PC-3 (cell line): ENCODE results near the gene OXNAD1. TPM values are rescaled to one million over a fixed set of nuclear protein-coding genes. Genes with fewer than 3 reads are reported as not detected.

Experiments
- ATAC-seq: fragments of 200-7000 bp; cut with Tn5 transposase; 2 replicates; pipeline ENCODE4 v1.9.1; 2020; ENCODE audit warnings: mild to moderate bottlenecking, moderate library complexity
- BruUV-seq: library from RNA; stranded (reverse); fragments of 400-500 nt; replicated peaks from 2 replicates; lab custom pipeline; 2021; lab: Mats Ljungman, UMichigan
- CTCF ChIA-PET: fragments of 300-600 bp; sonication (Branson Sonifier 250); formaldehyde crosslinking; loops from one replicate; lab custom pipeline; 2022; ENCODE audit warnings: antibody characterized with exemption; lab: Charles Lee
- POLR2A ChIA-PET: fragments of 300-600 bp; sonication (Branson Sonifier 250); formaldehyde crosslinking; loops from one replicate; lab custom pipeline; 2022; ENCODE audit warnings: antibody characterized with exemption; ENCODE audit not compliant: unreplicated experiment; lab: Charles Lee
- DNase-seq: peaks from one replicate; pipeline ENCODE4 v3.0.0-alpha.2; 2015
- H2AFZ ChIP-seq: fragments of 300-600 bp; sonication (generic); 2 replicates; pipeline ENCODE4 v1.6.0; 2016; ENCODE audit warnings: antibody characterized with exemption, low read length
- H3F3A ChIP-seq: fragments of 300-600 bp; sonication (generic); one replicate; pipeline ENCODE4 v1.6.0; 2017; ENCODE audit warnings: antibody characterized with exemption, low read length, control low read depth, mild to moderate bottlenecking; ENCODE audit not compliant: unreplicated experiment
- H3K27ac ChIP-seq: fragments of 300-600 bp; sonication (generic); 2 replicates; pipeline ENCODE4 v1.5.1; 2016; ENCODE audit warnings: mild to moderate bottlenecking, low read length
- H3K27me3 ChIP-seq: fragments of 300-600 bp; sonication (generic); 2 replicates; pipeline ENCODE4 v1.6.1; 2016; ENCODE audit warnings: low read length, mixed read lengths
- H3K36me3 ChIP-seq: fragments of 300-600 bp; sonication (generic); 2 replicates; pipeline ENCODE4 v1.6.1; 2016; ENCODE audit warnings: low read depth, mixed run types, low read length, mixed read lengths
- H3K4me1 ChIP-seq: fragments of 300-600 bp; sonication (generic); 2 replicates; pipeline ENCODE4 v1.5.1; 2016; ENCODE audit warnings: low read length; ENCODE audit not compliant: insufficient read depth
- H3K4me2 ChIP-seq: fragments of 300-600 bp; sonication (generic); 2 replicates; pipeline ENCODE4 v1.6.0; 2016; ENCODE audit warnings: low read length
- H3K4me3 ChIP-seq: fragments of 300-600 bp; sonication (generic); 2 replicates; pipeline ENCODE4 v1.5.1; 2016; ENCODE audit warnings: mild to moderate bottlenecking, low read length, mixed read lengths
- H3K79me2 ChIP-seq: fragments of 300-600 bp; sonication (generic); 2 replicates; pipeline ENCODE4 v1.6.1; 2017; ENCODE audit warnings: low read length, mixed read lengths
- H3K9ac ChIP-seq: fragments of 300-600 bp; sonication (generic); 2 replicates; pipeline ENCODE4 v1.6.0; 2016; ENCODE audit warnings: mild to moderate bottlenecking, low read length
- H3K9me2 ChIP-seq: fragments of 300-600 bp; sonication (generic); replicated peaks from 2 replicates; pipeline ENCODE4 v1.6.1; 2016; ENCODE audit warnings: mixed run types, low read length, mixed read lengths
- H3K9me3 ChIP-seq: fragments of 300-600 bp; sonication (generic); 2 replicates; pipeline ENCODE4 v1.6.1; 2016; ENCODE audit warnings: low read length, mixed read lengths
- H4K20me1 ChIP-seq: fragments of 300-600 bp; sonication (generic); 2 replicates; pipeline ENCODE4 v1.6.1; 2016; ENCODE audit warnings: low read length, mixed read lengths
- EZH2 ChIP-seq: fragments of 300-600 bp; sonication (generic); IDR thresholded peaks from one replicate; pipeline ENCODE4 v1.6.1; 2017; ENCODE audit warnings: antibody characterized with exemption, mild to moderate bottlenecking, low read length; ENCODE audit not compliant: unreplicated experiment
- EZH2phosphoT487 ChIP-seq: fragments of 300-600 bp; sonication (generic); IDR thresholded peaks from 2 replicates; pipeline ENCODE4 v1.6.1; 2018; ENCODE audit warnings: mild to moderate bottlenecking, antibody characterized with exemption, low read length, borderline replicate concordance
- intact Hi-C: fragments of 100-400 bp; cut with micrococcal nuclease; formaldehyde crosslinking; loops from 2 replicates; pipeline ENCODE4 v1.9.0; 2023
- total RNA-seq: library from RNA; depleted of rRNA; stranded (reverse); fragments of >200 nt; gene quantifications from 2 replicates; pipeline ENCODE4 v1.2.3, GENCODE V29; 2014
- TF ChIP-seq, protein P1 (sequence below): fragments of 300-600 bp; sonication (generic); conservative IDR thresholded peaks from 2 replicates; pipeline ENCODE4 v1.5.1; 2017; ENCODE audit warnings: antibody characterized with exemption, low read depth, mild to moderate bottlenecking, low read length

Gene OXNAD1
- total RNA-seq, 1 experiment from 2014 or later: 20.5 TPM

DNA sequence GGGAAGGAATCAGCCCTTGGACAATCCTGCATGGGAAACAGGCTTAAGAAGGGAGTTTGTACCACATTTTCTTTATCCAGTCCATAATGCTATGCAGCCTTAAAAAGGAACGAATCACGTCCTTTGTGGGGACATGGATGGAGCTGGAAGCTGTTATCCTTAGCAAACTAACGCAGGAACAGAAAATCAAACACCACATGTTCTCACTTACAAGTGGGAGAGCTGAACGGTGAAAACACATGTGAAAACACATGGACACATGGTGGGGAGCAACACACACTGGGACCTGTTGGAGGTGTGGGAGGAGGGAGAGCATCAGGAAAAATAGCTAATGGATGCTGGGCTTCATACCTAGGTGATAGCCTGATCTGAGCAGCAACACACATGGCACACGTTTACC is 70.3 kb downstream of the OXNAD1 start:
- Histone ChIP-seq H3K4me1 (no peaks in the 10 kb centered on the region), H4K20me1 (no peaks in the 10 kb centered on the region), H3K4me2 (no peak overlapping the region), H2AFZ (no peak overlapping the region), H3K27ac (no peak overlapping the region), H3K4me3 (no peak overlapping the region), H3K9ac (no peak overlapping the region), H3F3A (no peaks in the 10 kb centered on the region), H3K36me3 (peaks cover 13% of the 10 kb centered on the region; the same call in 1 of the 2 replicates), H3K9me2 (no peaks in the 10 kb centered on the region), H3K9me3 (no peaks in the 10 kb centered on the region), H3K79me2 (no peaks in the 10 kb centered on the region), H3K27me3 (no peaks in the 10 kb centered on the region)
- CTCF ChIA-PET: no interaction called here
- ATAC-seq (no peak), DNase-seq (no peak)
- intact Hi-C loops: no loop called here
- TF ChIP-seq EZH2phosphoT487 (no peak), EZH2 (no peak)
- TF ChIP-seq, protein P1, sequence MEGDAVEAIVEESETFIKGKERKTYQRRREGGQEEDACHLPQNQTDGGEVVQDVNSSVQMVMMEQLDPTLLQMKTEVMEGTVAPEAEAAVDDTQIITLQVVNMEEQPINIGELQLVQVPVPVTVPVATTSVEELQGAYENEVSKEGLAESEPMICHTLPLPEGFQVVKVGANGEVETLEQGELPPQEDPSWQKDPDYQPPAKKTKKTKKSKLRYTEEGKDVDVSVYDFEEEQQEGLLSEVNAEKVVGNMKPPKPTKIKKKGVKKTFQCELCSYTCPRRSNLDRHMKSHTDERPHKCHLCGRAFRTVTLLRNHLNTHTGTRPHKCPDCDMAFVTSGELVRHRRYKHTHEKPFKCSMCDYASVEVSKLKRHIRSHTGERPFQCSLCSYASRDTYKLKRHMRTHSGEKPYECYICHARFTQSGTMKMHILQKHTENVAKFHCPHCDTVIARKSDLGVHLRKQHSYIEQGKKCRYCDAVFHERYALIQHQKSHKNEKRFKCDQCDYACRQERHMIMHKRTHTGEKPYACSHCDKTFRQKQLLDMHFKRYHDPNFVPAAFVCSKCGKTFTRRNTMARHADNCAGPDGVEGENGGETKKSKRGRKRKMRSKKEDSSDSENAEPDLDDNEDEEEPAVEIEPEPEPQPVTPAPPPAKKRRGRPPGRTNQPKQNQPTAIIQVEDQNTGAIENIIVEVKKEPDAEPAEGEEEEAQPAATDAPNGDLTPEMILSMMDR: no peak
- POLR2A ChIA-PET: no interaction called here
- no TSS peak for BruUV-seq

DNA sequence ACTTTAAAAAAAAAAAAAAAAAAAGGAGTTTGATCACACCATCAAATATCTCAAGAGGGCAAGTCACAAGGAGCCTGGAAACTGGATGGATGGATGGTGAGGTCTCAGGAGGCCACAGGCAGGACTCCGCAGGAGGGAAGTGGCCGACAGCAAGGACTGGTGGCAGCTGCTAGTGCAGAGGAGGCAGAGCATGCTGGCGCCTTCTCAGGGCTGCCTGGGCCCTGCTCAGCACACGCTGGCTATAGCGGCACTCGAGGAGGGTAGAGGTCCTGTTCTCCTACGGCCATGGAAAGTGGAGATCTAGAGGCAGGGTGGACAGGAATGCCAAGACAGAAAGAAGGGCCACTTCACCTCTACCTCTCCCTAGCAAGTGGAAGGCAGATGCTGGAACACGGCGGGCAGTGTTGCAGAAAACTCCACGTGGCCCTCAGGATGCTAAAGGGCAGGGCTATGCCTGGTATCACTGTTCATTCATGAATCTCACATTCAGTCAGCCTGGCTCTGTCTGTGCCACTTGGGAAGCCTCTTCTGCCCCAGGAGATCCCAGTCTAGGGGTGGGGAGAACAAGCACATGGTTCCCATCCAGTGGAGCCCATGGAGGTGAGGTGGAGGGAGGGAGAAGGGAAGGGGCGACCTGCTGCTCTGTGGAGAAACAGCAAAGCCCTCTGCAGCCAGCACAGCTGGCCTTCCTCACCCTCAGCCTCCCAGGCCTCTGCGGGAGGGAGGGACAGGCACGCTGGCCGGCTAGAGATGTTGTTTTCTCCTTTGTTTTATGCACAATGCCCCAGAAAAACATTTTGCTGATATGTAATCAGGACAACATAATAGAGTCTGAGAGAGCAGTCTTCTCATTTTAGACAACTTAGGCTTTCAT is 71.0 kb downstream of the OXNAD1 start:
- Histone ChIP-seq H3K9me3 (no peaks in the 10 kb centered on the region), H3K4me2 (no peak overlapping the region), H3K4me1 (no peaks in the 10 kb centered on the region), H3K27me3 (no peaks in the 10 kb centered on the region), H3K9me2 (no peaks in the 10 kb centered on the region), H3K79me2 (no peaks in the 10 kb centered on the region), H3K4me3 (no peak overlapping the region), H3K36me3 (peaks cover 13% of the 10 kb centered on the region; the same call in 1 of the 2 replicates), H3K9ac (no peak overlapping the region), H3K27ac (no peak overlapping the region), H3F3A (no peaks in the 10 kb centered on the region), H2AFZ (no peak overlapping the region), H4K20me1 (no peaks in the 10 kb centered on the region)
- CTCF ChIA-PET: no interaction called here
- DNase-seq (no peak), ATAC-seq (no peak)
- POLR2A ChIA-PET: no interaction called here
- no TSS peak for BruUV-seq
- intact Hi-C loops: no loop called here
- TF ChIP-seq EZH2: no peak
- TF ChIP-seq, protein P1: no peak
- no peak for TF ChIP-seq EZH2phosphoT487

DNA sequence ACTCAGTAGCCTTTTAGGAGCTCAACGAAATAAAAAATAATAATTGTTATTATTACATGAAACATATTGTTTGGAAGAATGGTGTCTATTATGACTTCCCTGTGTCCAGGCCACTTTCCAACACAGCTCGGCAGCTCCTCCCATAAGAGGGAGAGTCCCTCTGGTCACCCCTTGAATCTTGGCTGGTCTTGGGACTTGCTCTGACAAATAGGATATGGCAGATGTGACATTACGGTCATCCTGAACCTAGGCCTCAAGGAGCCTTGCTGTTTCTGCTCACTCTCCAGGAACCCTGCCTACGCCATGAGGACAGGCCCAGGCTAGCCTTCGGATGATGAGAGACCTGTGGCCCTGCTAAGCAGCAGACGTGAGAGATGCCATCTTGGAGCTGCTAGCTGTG is 71.8 kb downstream of the OXNAD1 start:
- Histone ChIP-seq H3K9me3 (no peaks in the 10 kb centered on the region), H3K9ac (no peak overlapping the region), H3K79me2 (no peaks in the 10 kb centered on the region), H3K4me3 (no peak overlapping the region), H3F3A (no peaks in the 10 kb centered on the region), H3K9me2 (no peaks in the 10 kb centered on the region), H2AFZ (no peak overlapping the region), H3K27ac (no peak overlapping the region), H3K36me3 (0 out of 2 replicates have a peak, but pooled peaks cover 5% of the 10 kb centered on the region), H3K4me2 (no peak overlapping the region), H3K27me3 (no peaks in the 10 kb centered on the region), H4K20me1 (no peaks in the 10 kb centered on the region), H3K4me1 (no peaks in the 10 kb centered on the region)
- ChIA-PET CTCF (no interaction called here), POLR2A (no interaction called here)
- no peak for ATAC-seq
- no TSS peak for BruUV-seq
- intact Hi-C loops: no loop called here
- DNase-seq: no peak
- TF ChIP-seq, protein P1: no peak
- TF ChIP-seq EZH2phosphoT487 (no peak), EZH2 (no peak)
